GM12872 (cell line): ENCODE measurements around the gene PTPRG.

Source experiments
- TF ChIP-seq, protein P1 (sequence below): IDR thresholded peaks from 3 replicates; pipeline ENCODE4 v1.5.1; 2011; ENCODE audit warnings: low read depth, mild to moderate bottlenecking, low read length, moderate library complexity; ENCODE audit not compliant: insufficient read depth

The PTPRG gene

GRCh38 chr3:61912158-61912557, 350.8 kb downstream of the PTPRG start:
- TF ChIP-seq, protein P1, sequence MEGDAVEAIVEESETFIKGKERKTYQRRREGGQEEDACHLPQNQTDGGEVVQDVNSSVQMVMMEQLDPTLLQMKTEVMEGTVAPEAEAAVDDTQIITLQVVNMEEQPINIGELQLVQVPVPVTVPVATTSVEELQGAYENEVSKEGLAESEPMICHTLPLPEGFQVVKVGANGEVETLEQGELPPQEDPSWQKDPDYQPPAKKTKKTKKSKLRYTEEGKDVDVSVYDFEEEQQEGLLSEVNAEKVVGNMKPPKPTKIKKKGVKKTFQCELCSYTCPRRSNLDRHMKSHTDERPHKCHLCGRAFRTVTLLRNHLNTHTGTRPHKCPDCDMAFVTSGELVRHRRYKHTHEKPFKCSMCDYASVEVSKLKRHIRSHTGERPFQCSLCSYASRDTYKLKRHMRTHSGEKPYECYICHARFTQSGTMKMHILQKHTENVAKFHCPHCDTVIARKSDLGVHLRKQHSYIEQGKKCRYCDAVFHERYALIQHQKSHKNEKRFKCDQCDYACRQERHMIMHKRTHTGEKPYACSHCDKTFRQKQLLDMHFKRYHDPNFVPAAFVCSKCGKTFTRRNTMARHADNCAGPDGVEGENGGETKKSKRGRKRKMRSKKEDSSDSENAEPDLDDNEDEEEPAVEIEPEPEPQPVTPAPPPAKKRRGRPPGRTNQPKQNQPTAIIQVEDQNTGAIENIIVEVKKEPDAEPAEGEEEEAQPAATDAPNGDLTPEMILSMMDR, result no peak

DNA sequence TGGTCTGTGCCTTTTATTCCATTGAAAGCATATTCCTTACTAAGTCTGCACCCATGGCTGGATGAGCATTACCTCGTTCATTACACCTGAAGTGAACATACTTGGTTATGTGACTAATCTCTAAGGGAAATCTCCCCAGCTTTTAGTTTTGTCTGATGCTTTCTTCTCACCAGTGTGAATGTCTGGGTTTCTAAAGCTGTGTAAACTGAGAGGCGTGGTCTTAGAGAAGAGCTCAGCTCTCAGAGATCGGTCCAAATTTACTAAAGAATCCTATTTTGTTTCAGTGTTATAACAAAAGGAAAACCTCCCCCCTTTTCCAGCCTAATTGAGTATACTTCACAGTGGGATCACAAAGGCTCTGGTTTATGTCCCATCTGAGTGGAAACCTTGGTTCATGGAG, 352.3 kb downstream of the PTPRG start:
- TF ChIP-seq, protein P1, result no peak

DNA sequence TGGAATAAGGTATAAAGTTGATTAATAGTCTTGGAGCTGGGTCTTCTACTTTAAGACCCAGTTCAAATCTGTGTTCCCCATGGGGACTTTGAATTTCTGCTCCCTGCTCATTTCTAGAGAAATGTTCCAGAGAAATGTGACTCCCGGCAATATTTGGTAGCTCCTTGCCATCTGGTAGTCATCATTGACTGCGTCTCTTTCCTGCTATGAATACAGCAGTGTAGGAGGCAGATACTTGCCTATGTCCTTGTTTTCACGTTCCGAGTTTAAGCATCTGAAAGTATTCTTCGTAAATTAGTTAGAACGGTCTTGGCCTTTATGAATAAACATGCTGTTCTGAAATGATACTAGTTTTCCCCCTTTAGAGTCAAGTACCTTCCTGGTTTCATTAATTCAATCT, 352.9 kb downstream of the PTPRG start:
- TF ChIP-seq, protein P1, result no peak

GRCh38 chr3:61915296-61915695, 353.9 kb downstream of the PTPRG start:
- TF ChIP-seq, protein P1, result no peak

GRCh38 chr3:61919371-61919770, 358.0 kb downstream of the PTPRG start:
- TF ChIP-seq, protein P1, result no peak

DNA sequence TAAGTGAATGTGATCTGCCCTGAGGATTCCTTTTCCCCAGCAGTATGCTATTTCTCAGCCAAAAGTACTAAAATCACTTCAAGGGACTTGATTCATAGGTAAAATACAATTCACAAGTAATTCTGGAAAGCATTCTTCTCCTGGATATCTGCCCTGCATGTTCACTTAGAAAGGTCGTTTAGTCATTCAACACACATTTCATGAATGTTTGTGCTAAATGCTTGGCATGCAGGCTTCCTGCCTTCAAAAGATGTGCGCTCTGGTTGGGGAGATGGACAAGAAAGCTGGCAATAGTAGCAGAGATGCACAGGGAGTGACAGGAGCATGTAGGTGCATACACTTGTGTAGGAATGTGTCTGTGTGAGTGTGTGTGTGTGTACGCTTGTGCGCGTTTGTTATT, 360.7 kb downstream of the PTPRG start:
- TF ChIP-seq, protein P1, result no peak

DNA sequence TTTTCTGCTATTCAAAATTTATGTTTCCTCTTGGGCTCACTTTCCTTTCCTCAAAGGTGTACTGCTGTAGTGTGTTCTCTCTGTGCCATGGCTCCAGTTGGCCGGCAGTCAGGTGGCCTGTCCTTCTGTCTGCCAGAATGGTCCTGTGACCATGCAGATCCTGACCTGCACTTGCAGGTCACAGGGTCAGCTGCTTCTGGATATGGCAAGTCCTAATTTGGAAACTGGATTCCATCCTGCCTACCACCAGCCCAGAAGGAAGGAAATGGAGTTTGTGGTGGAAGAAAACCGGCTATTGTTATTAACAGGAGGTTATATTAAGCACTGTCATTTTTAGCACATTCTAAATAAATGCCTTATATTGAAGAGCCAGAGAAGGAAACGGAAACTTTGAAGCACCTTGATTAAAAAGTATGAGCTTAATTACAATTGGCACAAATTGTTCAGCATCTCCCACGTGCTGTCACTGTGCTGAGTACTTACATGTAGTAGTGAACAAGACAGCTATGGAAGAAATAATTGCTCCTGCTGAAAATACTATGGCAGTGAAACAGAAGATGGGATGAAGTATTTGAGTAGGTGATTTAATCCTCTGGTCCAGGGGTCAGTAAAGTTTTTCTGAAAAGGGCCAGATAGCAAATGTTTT, 362.8 kb downstream of the PTPRG start:
- TF ChIP-seq, protein P1, result no peak
